ENCODE results near the gene PCDHB1.
"Not testable (repeated sequence)": the region's sequence is repeated elsewhere in the genome, so short reads cannot be mapped to it uniquely, and the experiment has no call there.

The PCDHB1 gene

GRCh38 chr5:141084487-141084989 is 33.4 kb downstream of the PCDHB1 start:
- DNase-seq = peak; percentile 16 to 60

GRCh38 chr5:141094481-141095262 is 43.5 kb downstream of the PCDHB1 start, which contains the start of gene PCDHB2:
TSS of gene PCDHB2 (plus strand) at chr5:141094615. CDS start at chr5:141094791, 176 bp downstream.
- no peak for DNase-seq

- no peak for DNase-seq
Observed at GRCh38 chr5:141095263-141095641, 44.1 kb downstream of the PCDHB1 start.

- DNase-seq = not testable (repeated sequence)
Observed at GRCh38 chr5:141096181-141096580, 45.0 kb downstream of the PCDHB1 start.

GRCh38 chr5:141096586-141096985 is 45.4 kb downstream of the PCDHB1 start:
- not testable (repeated sequence) for DNase-seq

- no peak for DNase-seq
Observed at GRCh38 chr5:141100243-141100805, 49.1 kb downstream of the PCDHB1 start, which contains the start of gene PCDHB3. TSS of gene PCDHB3 (plus strand) at chr5:141100473. CDS start at chr5:141100650, 177 bp downstream.

GRCh38 chr5:141101059-141101458 is 49.9 kb downstream of the PCDHB1 start:
- DNase-seq = no peak

GRCh38 chr5:141102070-141102469 is 50.9 kb downstream of the PCDHB1 start:
- not testable (repeated sequence) for DNase-seq

- not testable (repeated sequence) for DNase-seq
Observed at GRCh38 chr5:141102471-141102870, 51.3 kb downstream of the PCDHB1 start.

- DNase-seq = no peak
Observed at GRCh38 chr5:141105350-141105749, 54.2 kb downstream of the PCDHB1 start.
